Pulmonary artery endothelial cell (primary cell): ENCODE data around the gene DGAT2. TPM values are rescaled to one million over a fixed set of nuclear protein-coding genes. Genes with fewer than 3 reads are reported as not detected.
A peak's percentile ranks its signal among the peaks of the same experiment; 100 is the strongest.

Experiments
- DNase-seq: peaks from one replicate; pipeline ENCODE4 v3.0.0-alpha.2; 2011; ENCODE audit warnings: low read depth, low spot score
- total RNA-seq: library from RNA; depleted of rRNA; stranded (reverse); fragments of >200 nt; gene quantifications from 2 replicates; pipeline ENCODE4 v1.2.3, GENCODE V29; 2014

Gene DGAT2
- total RNA-seq, 1 donor from 2014 or later, result 2.2 TPM

DNA sequence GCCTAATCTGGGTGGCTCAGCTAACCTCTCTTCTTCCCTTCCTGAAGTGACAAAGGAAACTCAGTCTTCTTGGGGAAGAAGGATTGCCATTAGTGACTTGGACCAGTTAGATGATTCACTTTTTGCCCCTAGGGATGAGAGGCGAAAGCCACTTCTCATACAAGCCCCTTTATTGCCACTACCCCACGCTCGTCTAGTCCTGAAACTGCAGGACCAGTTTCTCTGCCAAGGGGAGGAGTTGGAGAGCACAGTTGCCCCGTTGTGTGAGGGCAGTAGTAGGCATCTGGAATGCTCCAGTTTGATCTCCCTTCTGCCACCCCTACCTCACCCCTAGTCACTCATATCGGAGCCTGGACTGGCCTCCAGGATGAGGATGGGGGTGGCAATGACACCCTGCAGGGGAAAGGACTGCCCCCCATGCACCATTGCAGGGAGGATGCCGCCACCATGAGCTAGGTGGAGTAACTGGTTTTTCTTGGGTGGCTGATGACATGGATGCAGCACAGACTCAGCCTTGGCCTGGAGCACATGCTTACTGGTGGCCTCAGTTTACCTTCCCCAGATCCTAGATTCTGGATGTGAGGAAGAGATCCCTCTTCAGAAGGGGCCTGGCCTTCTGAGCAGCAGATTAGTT, 32.3 kb downstream of the DGAT2 start:
- no peak for DNase-seq

DNA sequence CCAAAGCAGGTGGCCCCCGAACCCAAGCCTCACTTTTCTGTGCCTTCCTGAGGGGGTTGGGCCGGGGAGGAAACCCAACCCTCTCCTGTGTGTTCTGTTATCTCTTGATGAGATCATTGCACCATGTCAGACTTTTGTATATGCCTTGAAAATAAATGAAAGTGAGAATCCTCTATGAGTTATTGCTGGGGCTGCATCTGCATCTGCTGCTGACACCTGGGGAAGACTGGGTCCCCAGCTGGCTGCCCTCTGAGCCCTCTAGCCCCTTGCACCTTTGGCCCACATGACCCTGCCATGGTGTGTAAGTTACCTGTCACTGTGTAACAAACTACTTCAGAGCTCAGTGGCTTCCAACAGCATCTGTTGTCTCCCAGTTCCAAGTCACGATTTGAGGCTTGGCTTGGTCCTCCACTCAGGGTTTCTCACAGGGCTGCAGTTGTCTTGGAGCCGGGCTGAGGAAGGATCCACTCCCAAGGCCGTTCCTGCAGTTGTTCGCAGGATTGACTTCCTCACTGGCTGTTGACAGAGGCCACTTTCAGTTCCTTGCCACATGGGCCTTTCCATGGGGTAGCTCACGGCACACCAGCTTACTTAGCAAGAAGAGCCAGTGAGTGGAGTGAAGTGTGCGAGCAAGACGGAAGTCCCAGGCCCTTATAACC, 32.9 kb downstream of the DGAT2 start:
- DNase-seq, result no peak

DNA sequence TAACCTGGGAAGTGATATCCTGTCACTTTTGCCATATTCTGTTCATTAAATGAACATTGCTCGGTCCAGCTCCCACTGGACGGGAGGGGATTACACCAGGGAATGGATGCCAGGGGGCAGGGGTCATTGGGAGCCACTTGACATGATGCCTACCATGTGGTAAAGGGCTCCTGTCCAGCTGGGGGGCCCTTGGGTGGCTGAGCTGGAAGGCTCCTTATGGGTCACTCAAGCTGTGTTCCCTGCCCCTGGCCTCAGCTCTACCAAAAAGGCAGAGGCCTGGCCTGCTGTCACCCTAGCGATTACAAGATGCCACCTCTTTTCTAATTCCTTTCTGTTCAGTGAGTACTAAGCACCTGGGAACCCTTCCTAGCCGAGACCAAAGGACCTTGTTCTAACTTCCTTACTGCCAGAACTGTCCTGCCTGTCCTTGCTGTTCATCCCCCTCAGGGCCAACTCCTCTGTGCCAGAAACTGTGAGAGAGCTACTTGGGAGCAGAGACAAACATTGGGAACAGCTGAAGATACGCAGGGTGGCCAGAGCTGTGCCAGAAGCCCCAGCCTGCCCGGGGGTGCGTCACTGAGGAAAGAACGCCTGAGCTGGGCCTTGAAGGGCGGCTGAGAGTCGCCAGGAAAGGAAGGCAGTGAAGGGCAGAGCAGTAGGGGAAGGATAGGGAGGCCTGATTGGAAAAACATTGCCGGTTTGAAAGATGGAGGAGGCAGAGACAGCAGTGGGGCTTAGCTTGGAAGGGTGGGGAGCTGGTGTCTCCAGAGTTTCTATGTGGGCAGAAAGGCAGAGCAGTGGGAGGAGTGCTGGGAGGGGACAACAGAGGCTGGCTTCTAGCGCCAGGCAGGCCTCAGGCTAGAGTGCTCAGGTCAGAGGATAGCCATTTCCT, 33.7 kb downstream of the DGAT2 start:
- no peak for DNase-seq

GRCh38 chr11:75802913-75803820, 34.6 kb downstream of the DGAT2 start:
- peak; percentile 26 for DNase-seq

DNA sequence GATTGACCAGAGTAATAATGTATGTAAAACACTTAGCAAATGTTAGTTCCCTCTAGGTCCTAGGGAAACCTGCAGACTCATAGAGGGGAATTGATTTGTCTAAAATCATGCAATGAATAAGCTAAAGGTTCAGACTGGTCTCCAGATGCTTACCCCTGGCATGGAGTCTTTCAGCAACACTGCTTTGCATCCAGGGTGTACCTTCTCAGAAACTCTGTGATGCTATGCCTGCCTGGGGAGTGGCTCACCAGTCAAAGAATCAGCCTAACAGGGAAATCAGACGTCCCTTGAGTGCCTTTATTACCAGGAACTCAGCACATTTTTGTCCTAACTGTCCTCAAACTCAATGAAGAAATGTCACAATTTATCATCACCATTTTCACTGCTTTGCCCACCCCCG, 40.5 kb downstream of the DGAT2 start:
- no peak for DNase-seq

DNA sequence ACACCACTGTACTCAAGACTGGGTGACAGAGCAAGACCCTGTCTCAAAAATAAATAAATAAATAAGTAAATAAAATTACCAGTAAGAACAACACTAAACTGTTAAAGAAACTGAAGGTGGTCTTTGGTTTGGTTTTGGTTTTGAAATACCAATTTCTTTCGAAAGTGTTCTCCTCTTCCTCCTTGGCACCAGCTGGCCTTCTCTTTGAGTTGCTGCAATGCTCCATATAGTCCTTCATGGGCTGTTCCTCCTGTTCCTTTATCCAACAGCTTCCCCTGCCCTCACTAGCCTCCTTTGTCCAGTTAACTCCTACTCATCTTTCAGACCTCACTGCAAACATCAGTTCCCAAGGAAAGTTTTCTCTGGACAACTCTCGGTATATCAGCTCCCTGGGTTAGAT, 41.4 kb downstream of the DGAT2 start:
- no peak for DNase-seq

GRCh38 chr11:75810637-75811390, 42.2 kb downstream of the DGAT2 start:
- no peak for DNase-seq

DNA sequence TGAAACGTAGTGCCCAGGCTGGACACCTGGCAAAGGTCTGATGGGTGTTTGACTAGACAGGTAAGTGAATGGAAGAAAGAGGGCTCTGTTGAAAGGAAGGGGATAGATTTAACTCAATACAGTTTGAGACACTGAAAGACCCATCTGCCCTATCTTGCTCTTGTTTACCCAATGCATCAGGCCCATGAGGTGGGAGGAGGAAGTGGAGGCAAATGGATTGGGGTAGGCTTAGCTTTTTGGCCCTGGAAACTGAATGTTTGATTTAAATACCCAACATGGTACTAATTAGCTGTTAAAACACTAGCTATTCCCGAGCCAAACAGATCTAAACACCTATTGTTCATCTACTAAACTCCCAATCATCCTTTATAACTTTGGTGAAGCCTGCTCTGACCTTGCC, 42.9 kb downstream of the DGAT2 start:
- no peak for DNase-seq

- no peak for DNase-seq
These were observed 44.0 kb downstream of the DGAT2 start for GRCh38 chr11:75812542-75813040.

- DNase-seq, result no peak
These were observed 44.5 kb downstream of the DGAT2 start for GRCh38 chr11:75813124-75813523.

- peak; percentile 93 for DNase-seq
These were observed 45.1 kb downstream of the DGAT2 start for GRCh38 chr11:75813622-75814039.

DNA sequence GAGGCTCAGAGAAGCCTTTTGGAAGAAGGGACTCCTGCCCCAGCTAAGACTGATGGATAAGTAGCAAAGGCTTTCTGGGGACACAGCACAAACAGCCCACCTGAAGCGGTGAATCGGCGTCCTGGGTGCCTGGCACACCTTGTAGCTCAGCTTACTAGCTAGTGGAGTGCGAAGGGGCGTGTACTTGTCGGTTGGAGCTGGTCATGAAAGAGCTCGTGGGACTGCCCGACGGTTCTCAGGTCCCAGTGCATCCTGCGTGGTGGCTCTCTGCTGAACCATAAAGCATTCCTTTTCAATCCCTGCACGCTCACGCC, 45.7 kb downstream of the DGAT2 start:
- DNase-seq, result no peak

DNA sequence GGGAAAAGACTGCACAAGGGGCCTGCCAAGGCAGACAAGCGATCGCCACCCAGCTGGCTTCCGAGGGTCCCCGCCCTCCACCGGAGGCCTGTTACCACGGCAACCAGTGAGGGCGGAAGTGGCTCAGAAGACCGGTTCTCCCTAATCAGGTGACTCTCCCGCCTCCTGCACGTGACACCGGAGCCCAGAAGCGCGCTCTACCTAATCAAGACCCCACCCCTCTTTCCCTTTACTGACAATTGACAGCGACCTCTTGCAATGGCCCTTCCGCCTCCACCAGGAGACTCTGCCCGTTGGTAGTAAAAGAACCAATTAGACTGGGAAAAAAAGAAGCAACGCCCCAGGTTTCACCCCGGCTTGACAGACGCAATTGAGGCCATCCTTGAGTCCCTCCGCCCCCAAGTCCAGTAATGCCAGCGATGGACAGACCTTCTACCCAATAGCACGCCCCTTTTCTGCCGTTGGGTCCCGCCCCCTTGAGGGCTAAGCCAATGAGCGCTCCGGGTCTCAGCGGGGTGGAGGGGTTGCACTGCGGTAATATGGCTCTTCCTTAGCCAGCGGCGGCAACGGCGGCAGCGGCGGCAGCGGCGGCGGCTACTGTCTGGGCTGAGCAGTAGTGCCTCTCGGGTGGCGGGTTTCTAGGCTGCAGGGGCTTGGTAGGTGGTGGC, 46.2 kb downstream of the DGAT2 start, which contains the start of gene UVRAG:
Gene UVRAG, plus strand, starts transcription at position 534 of the 668 bp plus-strand sequence. CDS start 198 bp downstream, outside the sequence.
- peak; percentile 99 for DNase-seq

- no peak for DNase-seq
These were observed 47.0 kb downstream of the DGAT2 start for GRCh38 chr11:75815345-75816168.

DNA sequence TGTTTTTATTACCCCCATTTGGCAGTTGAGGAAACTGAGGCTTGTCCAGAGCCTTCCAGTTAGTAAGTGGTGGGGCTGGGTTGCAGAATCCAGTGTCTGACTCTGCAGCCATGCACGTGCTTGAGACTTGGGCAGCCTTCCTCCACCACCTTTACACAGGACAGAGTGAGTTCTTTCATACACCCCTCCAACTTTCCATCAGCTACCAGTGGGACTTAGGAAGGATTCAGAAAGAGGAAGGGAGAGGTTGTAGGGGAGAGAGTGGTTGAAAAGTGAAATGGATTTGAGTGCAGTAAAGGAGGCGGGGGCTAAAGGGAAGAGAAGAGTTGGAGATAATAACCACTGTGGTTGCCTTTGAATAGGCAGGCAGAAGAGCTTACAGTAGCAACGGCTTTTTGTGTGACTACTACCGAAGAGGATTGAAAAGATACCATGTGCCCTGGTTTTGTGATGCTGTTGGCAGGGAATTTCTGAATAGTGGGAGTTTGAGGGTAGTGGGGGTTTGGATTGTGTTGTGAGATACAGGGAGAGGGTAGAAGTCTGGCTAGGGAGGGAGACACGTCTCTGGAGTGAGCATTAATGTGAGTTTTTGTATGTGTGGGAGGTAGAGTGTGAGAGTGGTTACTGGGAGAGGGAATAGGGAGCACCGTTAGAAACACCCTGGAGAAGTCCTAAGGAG, 48.1 kb downstream of the DGAT2 start:
- DNase-seq, result no peak

GRCh38 chr11:75820645-75821044, 52.1 kb downstream of the DGAT2 start:
- no peak for DNase-seq

DNA sequence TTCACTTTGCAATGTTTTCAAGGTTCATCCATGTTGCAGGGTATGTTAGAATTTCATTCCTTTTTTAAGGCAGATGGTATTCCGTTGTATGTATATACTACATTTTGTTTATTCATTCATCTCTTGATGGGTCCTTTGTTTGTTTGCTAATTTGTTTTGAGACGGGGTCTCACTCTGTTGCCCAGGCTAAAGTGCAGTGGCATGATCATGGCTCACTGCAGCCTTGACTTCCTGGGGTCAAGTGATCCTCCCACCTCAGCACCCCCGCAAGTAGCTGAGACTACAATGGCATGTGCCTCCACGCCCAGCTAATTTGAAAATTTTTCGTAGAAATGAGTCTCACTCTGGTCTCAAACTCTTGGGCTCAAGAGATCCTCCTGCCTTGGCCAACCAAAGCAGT, 52.6 kb downstream of the DGAT2 start:
- no peak for DNase-seq

DNA sequence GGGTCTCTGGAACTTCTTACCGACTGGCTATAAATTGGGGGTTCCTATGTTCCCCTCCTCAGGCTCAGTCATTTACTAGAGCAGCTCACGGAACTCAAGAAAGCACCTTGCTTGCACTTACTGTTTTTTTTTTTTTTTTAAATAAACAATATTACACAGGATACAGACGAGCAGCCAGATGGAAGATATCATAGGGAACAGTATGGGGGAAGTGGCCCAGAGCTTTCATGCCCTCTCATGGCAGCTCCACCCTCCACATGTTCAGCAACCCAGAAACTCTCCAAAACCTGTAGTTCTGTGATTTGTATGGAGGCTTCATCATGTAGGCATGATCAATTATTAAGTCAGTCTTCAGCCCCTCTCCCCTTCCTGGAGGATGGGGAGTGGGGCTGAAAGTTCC, 54.0 kb downstream of the DGAT2 start:
- DNase-seq, result no peak
